HEK293 (cell line): Measurements from ENCODE around the gene TMEM183A.
A peak's percentile ranks its signal among the peaks of the same experiment; 100 is the strongest.

Experiments used
- CTCF ChIA-PET: fragments of 350-600 bp; formaldehyde crosslinking; extraction: SDS; loops from one replicate; lab custom pipeline; 2021; ENCODE audit warnings: antibody characterized with exemption; lab: Yijun Ruan, JAX
- POLR2A ChIA-PET: fragments of 300-600 bp; formaldehyde crosslinking; extraction: SDS; loops from one replicate; lab custom pipeline; 2020; ENCODE audit warnings: antibody characterized with exemption, inconsistent platforms; lab: Yijun Ruan, JAX
- H3K27ac ChIP-seq: fragments of 200-500 bp; sonication (Bioruptor generic); 2 replicates; pipeline ENCODE4 v1.5.1; 2014; ENCODE audit warnings: low read depth, low read length, control low read depth, inconsistent platforms; ENCODE audit errors: extremely low read depth
- H3K36me3 ChIP-seq, 2 experiments: fragments of 200-500 bp in 1 of 2; sonication (Bioruptor generic) in 1 of 2; 1 replicate in 1 of 2; 2 replicates in 1 of 2; pipeline ENCODE4 v1.5.1; 2014 to 2017; ENCODE audit warnings: inconsistent platforms in 2 of 2, low read length in 2 of 2; ENCODE audit not compliant: control insufficient read depth in 2 of 2, insufficient read depth in 1 of 2
- H3K4me1 ChIP-seq: fragments of 200-500 bp; sonication (Bioruptor generic); 2 replicates; pipeline ENCODE4 v1.5.1; 2014; ENCODE audit warnings: mild to moderate bottlenecking, low read length, inconsistent platforms; ENCODE audit not compliant: control insufficient read depth, insufficient read depth
- H3K4me3 ChIP-seq: 2 replicates; pipeline ENCODE4 v1.5.1; 2011; ENCODE audit warnings: low read depth, mild to moderate bottlenecking, control low read depth, low read length, moderate library complexity
- H3K9me3 ChIP-seq: fragments of 200-500 bp; sonication (Bioruptor generic); 2 replicates; pipeline ENCODE4 v1.5.1; 2014; ENCODE audit warnings: low read depth, low read length, inconsistent platforms; ENCODE audit not compliant: control insufficient read depth, insufficient read depth
- EGR2 ChIP-seq: fragments of 450-650 bp; formaldehyde crosslinking; IDR thresholded peaks from 2 replicates; pipeline ENCODE4 v1.5.1; 2016; ENCODE audit warnings: low read depth, missing biosample characterization, missing genetic modification characterization
- MYNN ChIP-seq: fragments of 450-650 bp; formaldehyde crosslinking; IDR thresholded peaks from 2 replicates; pipeline ENCODE4 v1.5.1; 2016; ENCODE audit warnings: missing biosample characterization, missing genetic modification characterization, borderline replicate concordance
- PBX3 ChIP-seq: sonication (generic); formaldehyde crosslinking; IDR thresholded peaks from 2 replicates; pipeline ENCODE4 v1.8.1; 2022; ENCODE audit warnings: mild to moderate bottlenecking, moderate library complexity, missing genetic modification reagents
- SCRT2 ChIP-seq: fragments of 450-650 bp; formaldehyde crosslinking; IDR thresholded peaks from 2 replicates; pipeline ENCODE4 v1.5.1; 2016; ENCODE audit warnings: missing biosample characterization, missing genetic modification characterization
- ZBTB11 ChIP-seq: fragments of 450-650 bp; formaldehyde crosslinking; conservative IDR thresholded peaks from 2 replicates; pipeline ENCODE4 v1.5.1; 2016; ENCODE audit warnings: low read depth, missing biosample characterization, missing genetic modification characterization
- ZFHX2 ChIP-seq: fragments of 450-650 bp; formaldehyde crosslinking; conservative IDR thresholded peaks from 2 replicates; pipeline ENCODE4 v1.5.1; 2016; ENCODE audit warnings: missing biosample characterization, missing genetic modification characterization
- ZNF121 ChIP-seq: fragments of 450-650 bp; formaldehyde crosslinking; IDR thresholded peaks from 2 replicates; pipeline ENCODE4 v1.5.1; 2016; ENCODE audit warnings: missing biosample characterization, missing genetic modification characterization
- ZNF211 ChIP-seq: fragments of 450-650 bp; formaldehyde crosslinking; IDR thresholded peaks from 2 replicates; pipeline ENCODE4 v1.5.1; 2016; ENCODE audit warnings: low read depth, missing biosample characterization, missing genetic modification characterization
- ZNF266 ChIP-seq: fragments of 450-650 bp; formaldehyde crosslinking; IDR thresholded peaks from 2 replicates; pipeline ENCODE4 v1.5.1; 2016; ENCODE audit warnings: missing biosample characterization, missing genetic modification characterization, low read depth
- ZNF354C ChIP-seq: fragments of 450-650 bp; formaldehyde crosslinking; IDR thresholded peaks from 2 replicates; pipeline ENCODE4 v1.5.1; 2016; ENCODE audit warnings: missing biosample characterization, missing genetic modification characterization, low read depth, borderline replicate concordance
- ZNF362 ChIP-seq: fragments of 450-650 bp; formaldehyde crosslinking; IDR thresholded peaks from 2 replicates; pipeline ENCODE4 v1.5.1; 2016; ENCODE audit warnings: missing biosample characterization, missing genetic modification characterization
- ZNF423 ChIP-seq: fragments of 450-650 bp; formaldehyde crosslinking; IDR thresholded peaks from 2 replicates; pipeline ENCODE4 v1.5.1; 2016; ENCODE audit warnings: missing biosample characterization, missing genetic modification characterization
- ZNF426 ChIP-seq: fragments of 450-650 bp; formaldehyde crosslinking; IDR thresholded peaks from 2 replicates; pipeline ENCODE4 v1.5.1; 2017; ENCODE audit warnings: missing biosample characterization, missing genetic modification characterization, mild to moderate bottlenecking, inconsistent platforms, moderate library complexity
- ZNF48 ChIP-seq: fragments of 450-650 bp; formaldehyde crosslinking; IDR thresholded peaks from 2 replicates; pipeline ENCODE4 v1.5.1; 2016; ENCODE audit warnings: missing biosample characterization, missing genetic modification characterization
- ZNF610 ChIP-seq: fragments of 450-650 bp; formaldehyde crosslinking; IDR thresholded peaks from 2 replicates; pipeline ENCODE4 v1.5.1; 2016; ENCODE audit warnings: missing biosample characterization, missing genetic modification characterization, borderline replicate concordance
- ZNF624 ChIP-seq: fragments of 450-650 bp; formaldehyde crosslinking; IDR thresholded peaks from 2 replicates; pipeline ENCODE4 v1.5.1; 2017; ENCODE audit warnings: missing biosample characterization, missing genetic modification characterization
- ZNF626 ChIP-seq: fragments of 450-650 bp; sonication (Bioruptor Pico); formaldehyde crosslinking; IDR thresholded peaks from 2 replicates; pipeline ENCODE4 v1.5.1; 2018; ENCODE audit warnings: missing biosample characterization, missing genetic modification characterization, inconsistent platforms
- ZNF830 ChIP-seq: fragments of 450-650 bp; IDR thresholded peaks from 2 replicates; pipeline ENCODE4 v1.5.0; 2018; ENCODE audit warnings: missing biosample characterization, missing genetic modification characterization, low read depth, mild to moderate bottlenecking, moderate library complexity
- ZNF837 ChIP-seq: fragments of 450-650 bp; formaldehyde crosslinking; IDR thresholded peaks from 2 replicates; pipeline ENCODE4 v1.5.1; 2016; ENCODE audit warnings: missing biosample characterization, missing genetic modification characterization
- ZSCAN30 ChIP-seq: fragments of 450-650 bp; IDR thresholded peaks from 2 replicates; pipeline ENCODE4 v1.5.1; 2018; ENCODE audit warnings: missing biosample characterization, mild to moderate bottlenecking, missing genetic modification characterization, moderate library complexity
- TF ChIP-seq, protein P1 (sequence below): fragments of 450-650 bp; formaldehyde crosslinking; IDR thresholded peaks from 2 replicates; pipeline ENCODE4; 2016; ENCODE audit warnings: missing biosample characterization, missing genetic modification characterization
- TF ChIP-seq, protein P2 (sequence below): fragments of 450-650 bp; IDR thresholded peaks from 2 replicates; pipeline ENCODE4 v1.5.1; 2018; ENCODE audit warnings: missing biosample characterization, mild to moderate bottlenecking, missing genetic modification characterization

The TMEM183A gene

DNA sequence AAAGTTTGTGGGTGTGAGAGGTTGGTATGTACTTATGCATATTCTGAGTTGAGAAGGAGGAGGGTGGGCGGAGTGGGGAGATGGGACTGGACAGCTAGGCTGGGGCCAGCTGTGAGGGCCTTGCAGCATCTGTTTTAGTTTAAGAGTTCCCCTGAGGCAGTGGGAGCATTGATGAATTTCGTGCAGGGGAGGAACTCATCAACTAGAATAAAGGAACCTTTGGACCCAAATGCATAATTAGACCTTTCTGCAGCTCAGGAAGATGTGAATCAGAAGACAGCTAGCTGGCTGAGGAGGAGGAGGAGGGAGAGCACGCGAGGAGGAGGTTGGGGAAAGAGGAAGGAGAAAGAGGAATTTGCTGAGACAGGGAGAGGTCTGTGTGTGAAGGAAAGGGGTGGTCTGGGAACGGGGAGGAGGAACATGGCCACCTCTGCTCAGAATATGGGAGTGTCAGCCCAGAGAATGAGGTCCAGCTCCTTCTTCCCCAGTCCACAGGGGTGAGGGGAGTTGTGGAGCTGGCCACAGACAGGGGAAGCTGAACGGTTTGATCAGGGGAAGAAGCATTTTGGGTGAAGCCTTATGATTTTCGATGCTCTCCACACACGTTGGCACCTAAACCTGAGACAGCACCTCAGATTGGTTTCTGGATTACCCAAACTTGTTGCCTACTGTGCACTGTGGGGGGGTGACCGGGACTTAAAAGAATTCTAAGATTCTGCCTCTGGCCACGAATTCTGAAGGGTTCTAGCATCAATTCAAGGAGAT, 50.9 kb downstream of the TMEM183A start:
- H3K36me3 ChIP-seq: no peaks in the 10 kb centered on the region
- TF ChIP-seq ZNF423: no peak
- TF ChIP-seq ZNF837 (tag by site-specific recombination): no peak
- TF ChIP-seq ZNF610 (tag by site-specific recombination): no peak
- peak; percentile 97 for TF ChIP-seq ZFHX2 (tag by site-specific recombination)
- TF ChIP-seq ZNF626 (tag by site-specific recombination): no peak
- TF ChIP-seq MYNN (tag by site-specific recombination): no peak
- TF ChIP-seq ZNF830 (tag by site-specific recombination): no peak
- TF ChIP-seq ZNF211 (tag by site-specific recombination): no peak
- TF ChIP-seq, protein P1, sequence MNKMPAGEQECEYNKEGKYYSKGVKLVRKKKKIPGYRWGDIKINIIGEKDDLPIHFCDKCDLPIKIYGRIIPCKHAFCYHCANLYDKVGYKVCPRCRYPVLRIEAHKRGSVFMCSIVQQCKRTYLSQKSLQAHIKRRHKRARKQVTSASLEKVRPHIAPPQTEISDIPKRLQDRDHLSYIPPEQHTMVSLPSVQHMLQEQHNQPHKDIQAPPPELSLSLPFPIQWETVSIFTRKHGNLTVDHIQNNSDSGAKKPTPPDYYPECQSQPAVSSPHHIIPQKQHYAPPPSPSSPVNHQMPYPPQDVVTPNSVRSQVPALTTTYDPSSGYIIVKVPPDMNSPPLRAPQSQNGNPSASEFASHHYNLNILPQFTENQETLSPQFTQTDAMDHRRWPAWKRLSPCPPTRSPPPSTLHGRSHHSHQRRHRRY (tag by site-specific recombination): no peak
- no peak for TF ChIP-seq ZNF362 (tag by site-specific recombination)
- TF ChIP-seq PBX3 (CRISPR knock-in tag): no peak
- TF ChIP-seq ZNF48 (tag by site-specific recombination): no peak
- TF ChIP-seq EGR2: peak; percentile 98
- TF ChIP-seq ZNF354C (tag by site-specific recombination): no peak
- TF ChIP-seq, protein P2, sequence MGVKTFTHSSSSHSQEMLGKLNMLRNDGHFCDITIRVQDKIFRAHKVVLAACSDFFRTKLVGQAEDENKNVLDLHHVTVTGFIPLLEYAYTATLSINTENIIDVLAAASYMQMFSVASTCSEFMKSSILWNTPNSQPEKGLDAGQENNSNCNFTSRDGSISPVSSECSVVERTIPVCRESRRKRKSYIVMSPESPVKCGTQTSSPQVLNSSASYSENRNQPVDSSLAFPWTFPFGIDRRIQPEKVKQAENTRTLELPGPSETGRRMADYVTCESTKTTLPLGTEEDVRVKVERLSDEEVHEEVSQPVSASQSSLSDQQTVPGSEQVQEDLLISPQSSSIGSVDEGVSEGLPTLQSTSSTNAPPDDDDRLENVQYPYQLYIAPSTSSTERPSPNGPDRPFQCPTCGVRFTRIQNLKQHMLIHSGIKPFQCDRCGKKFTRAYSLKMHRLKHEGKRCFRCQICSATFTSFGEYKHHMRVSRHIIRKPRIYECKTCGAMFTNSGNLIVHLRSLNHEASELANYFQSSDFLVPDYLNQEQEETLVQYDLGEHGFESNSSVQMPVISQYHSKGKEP (tag by site-specific recombination): no peak
- TF ChIP-seq SCRT2 (tag by site-specific recombination): 0 out of 2 replicates have a peak, but pooled peaks have one; percentile 24
- TF ChIP-seq ZNF624 (tag by site-specific recombination): no peak
- TF ChIP-seq ZNF121 (tag by site-specific recombination): no peak
- no peak for TF ChIP-seq ZSCAN30 (tag by site-specific recombination)
- no peak for TF ChIP-seq ZBTB11
- no peak for TF ChIP-seq ZNF266 (tag by site-specific recombination)
- no peak for TF ChIP-seq ZNF426 (tag by site-specific recombination)
- TF ChIP-seq, all 188 proteins: peak for 3
- Histone ChIP-seq H3K4me3 (no peak overlapping the region), H3K4me1 (no peaks in the 10 kb centered on the region), H3K27ac (no peak overlapping the region), H3K9me3 (no peaks in the 10 kb centered on the region)
- POLR2A ChIA-PET: no interaction called here
- CTCF ChIA-PET: interaction anchor here (0.6 to 12.9 kb wide), 7 partner anchors 8 to 398 kb away, joined by 3 to 169 read pairs (median 3); no protein-coding TSS in a partner anchor
